ENCODE data around the gene JOSD2. TPM values are rescaled to one million over a fixed set of nuclear protein-coding genes. Genes with fewer than 3 reads are reported as not detected.

Gene JOSD2
- total and polyA plus RNA-seq, 2 donors (not counting 3 experiments of a cell fraction or from before 2014, with no cell fraction given), result 37.4 to 62.8 TPM

GRCh38 chr19:50500753-50501151 is 10.2 kb downstream of the JOSD2 start:
- Histone ChIP-seq H3K4me2 (ENCODE audit: insufficient read depth, low read length) (no peak overlapping the region), H3K27me3 (ENCODE audit: control insufficient read depth in 2 of 2, insufficient read depth in 2 of 2, low read length in 2 of 2) (no peaks in the 10 kb centered on the region), H3K9me3 (replicated peaks; ENCODE audit: control insufficient read depth, insufficient read depth, low read length) (no peaks in the 10 kb centered on the region), H3K4me3 (replicated peaks in 1 of 3; ENCODE audit: insufficient read depth in 1 of 3, low read depth in 1 of 3, low read length in 3 of 3) (no peak overlapping the region), H2AFZ (ENCODE audit: low read depth, low read length) (no peak overlapping the region), H3K9ac (replicated peaks; ENCODE audit: extremely low read depth, insufficient read depth, low read length) (no peak overlapping the region), H3K36me3 (ENCODE audit: control insufficient read depth in 2 of 2, extremely low read depth in 1 of 2, insufficient read depth in 2 of 2, low read length in 2 of 2) (no peaks in the 10 kb centered on the region), H3K9me1 (replicated peaks; ENCODE audit: control insufficient read depth, extremely low read depth, insufficient read depth, low read length) (no peaks in the 10 kb centered on the region), H4K20me1 (replicated peaks; ENCODE audit: control insufficient read depth, extremely low read depth, insufficient read depth, low read length) (no peaks in the 10 kb centered on the region), H3K27ac (ENCODE audit: insufficient read depth, low read depth, low read length) (no peak overlapping the region), H3K79me2 (ENCODE audit: control insufficient read depth, insufficient read depth, low read length) (no peaks in the 10 kb centered on the region), H3K4me1 (ENCODE audit: control insufficient read depth, extremely low read depth, insufficient read depth, low read length) (no peaks in the 10 kb centered on the region)
- intact Hi-C loops (cut with micrococcal nuclease) (no loop called here), dilution Hi-C loops (cut with MboI; ENCODE audit: extremely low pct_ligation_motif_present, low sequenced_read_pairs) (no loop called here)
- FAIRE-seq (no peak), DNase-seq (ENCODE audit: low read depth, low spot score) (no peak)
- ChIA-PET CTCF (interaction anchor here (0.8 kb wide), 1 partner anchor 421 kb away, joined by 4 read pairs; no protein-coding TSS in a partner anchor), POLR2A (interaction anchor here (0.6 kb wide), 1 partner anchor 138 kb away, joined by 3 read pairs; no protein-coding TSS in a partner anchor)
- BruUV-seq (replicated peaks), result no TSS peak
- TF ChIP-seq JUN (IDR thresholded peaks at IDR 0.05; ENCODE audit: borderline replicate concordance, insufficient read depth, insufficient read length, low read depth) (no peak), POLR2AphosphoS5 (IDR thresholded peaks at IDR 0.05; ENCODE audit: insufficient read depth, low read depth, low read length) (no peak), POLR2A (IDR thresholded peaks at IDR 0.05; ENCODE audit: low read depth, low read length) (no peak), MAX (IDR thresholded peaks at IDR 0.05; ENCODE audit: insufficient read depth, insufficient read length) (no peak), EZH2 (IDR thresholded peaks at IDR 0.05; ENCODE audit: borderline replicate concordance, low read depth, low read length, severe bottlenecking) (no peak), MYC (IDR thresholded peaks at IDR 0.05; ENCODE audit: low read depth, low read length) (no peak), CTCF (IDR thresholded peaks at IDR 0.05; ENCODE audit: extremely low read depth in 1 of 2, insufficient read depth in 1 of 2, low read depth in 1 of 2, low read length in 2 of 2) (no peak), FOS (IDR thresholded peaks at IDR 0.05; ENCODE audit: borderline replicate concordance, insufficient read depth, low read length) (no peak), GATA2 (IDR thresholded peaks at IDR 0.05; ENCODE audit: insufficient read depth, insufficient read length, low read depth, low read length) (no peak)

Data from endothelial cell of umbilical vein (primary cell).